ENCODE data around the gene BCR.

BCR gene

GRCh38 chr22:23222793-23223568 lies 42.7 kb downstream of the BCR start:
- no peak for DNase-seq (ENCODE audit: low read depth)
- H3K4me3 ChIP-seq (ENCODE audit: low read depth, low read length): no peak overlapping the region

GRCh38 chr22:23223569-23224317 lies 43.4 kb downstream of the BCR start:
- no peak overlapping the region for H3K4me3 ChIP-seq (ENCODE audit: low read depth, low read length)
- no peak for DNase-seq (ENCODE audit: low read depth)

- H3K4me3 ChIP-seq (ENCODE audit: low read depth, low read length): no peak overlapping the region
- no peak for DNase-seq (ENCODE audit: low read depth)
Observed at GRCh38 chr22:23224846-23225245, 44.5 kb downstream of the BCR start.

- no peak for DNase-seq (ENCODE audit: low read depth)
- H3K4me3 ChIP-seq (ENCODE audit: low read depth, low read length): no peak overlapping the region
Observed at GRCh38 chr22:23225337-23225723, 45.0 kb downstream of the BCR start.

GRCh38 chr22:23225724-23226496 lies 45.6 kb downstream of the BCR start:
- no peak for DNase-seq (ENCODE audit: low read depth)
- no peak overlapping the region for H3K4me3 ChIP-seq (ENCODE audit: low read depth, low read length)

GRCh38 chr22:23226497-23226850 lies 46.2 kb downstream of the BCR start:
- no peak overlapping the region for H3K4me3 ChIP-seq (ENCODE audit: low read depth, low read length)
- DNase-seq (ENCODE audit: low read depth): no peak

- no peak for DNase-seq (ENCODE audit: low read depth)
- H3K4me3 ChIP-seq (ENCODE audit: low read depth, low read length): no peak overlapping the region
Observed at GRCh38 chr22:23227380-23227779, 47.1 kb downstream of the BCR start.

- H3K4me3 ChIP-seq (ENCODE audit: low read depth, low read length): no peak overlapping the region
- DNase-seq (ENCODE audit: low read depth): no peak
Observed at GRCh38 chr22:23228503-23228902, 48.2 kb downstream of the BCR start.

GRCh38 chr22:23229646-23230045 lies 49.3 kb downstream of the BCR start:
- no peak for DNase-seq (ENCODE audit: low read depth)
- no peak overlapping the region for H3K4me3 ChIP-seq (ENCODE audit: low read depth, low read length)

GRCh38 chr22:23230348-23231068 lies 50.2 kb downstream of the BCR start:
- H3K4me3 ChIP-seq (ENCODE audit: low read depth, low read length): no peak overlapping the region
- no peak for DNase-seq (ENCODE audit: low read depth)

GRCh38 chr22:23231471-23232093 lies 51.3 kb downstream of the BCR start:
- no peak overlapping the region for H3K4me3 ChIP-seq (ENCODE audit: low read depth, low read length)
- no peak for DNase-seq (ENCODE audit: low read depth)

GRCh38 chr22:23232094-23232905 lies 52.0 kb downstream of the BCR start:
- no peak overlapping the region for H3K4me3 ChIP-seq (ENCODE audit: low read depth, low read length)
- DNase-seq (ENCODE audit: low read depth): no peak

- H3K4me3 ChIP-seq (ENCODE audit: low read depth, low read length): no peak overlapping the region
- DNase-seq (ENCODE audit: low read depth): no peak
Observed at GRCh38 chr22:23233084-23233531, 52.8 kb downstream of the BCR start.

GRCh38 chr22:23233752-23234408 lies 53.6 kb downstream of the BCR start:
- no peak overlapping the region for H3K4me3 ChIP-seq (ENCODE audit: low read depth, low read length)
- peak; percentile 81 for DNase-seq (ENCODE audit: low read depth)

- DNase-seq (ENCODE audit: low read depth): no peak
- H3K4me3 ChIP-seq (ENCODE audit: low read depth, low read length): no peak overlapping the region
Observed at GRCh38 chr22:23234409-23235161, 54.3 kb downstream of the BCR start.

- H3K4me3 ChIP-seq (ENCODE audit: low read depth, low read length): no peak overlapping the region
- DNase-seq (ENCODE audit: low read depth): no peak
Observed at GRCh38 chr22:23235425-23235824, 55.1 kb downstream of the BCR start.

GRCh38 chr22:23236026-23236425 lies 55.7 kb downstream of the BCR start:
- no peak for DNase-seq (ENCODE audit: low read depth)
- H3K4me3 ChIP-seq (ENCODE audit: low read depth, low read length): no peak overlapping the region

Measured in skeletal muscle cell (primary cell).